SK-N-SH treated with all-trans-retinoic acid at 6 μM for 48 hours (cell line): Measurements from ENCODE around the gene FGD5.

ENCODE experiments used
- ISL1 ChIP-seq: fragments of 250-450 bp; sonication (Bioruptor Pico); IDR thresholded peaks from 2 replicates; pipeline ENCODE4 v2.1.2; 2022; ENCODE audit warnings: mild to moderate bottlenecking, moderate library complexity
- POU6F1 ChIP-seq: fragments of 250-450 bp; sonication (Bioruptor Pico); IDR thresholded peaks from 2 replicates; pipeline ENCODE4 v1.8.0; 2021; ENCODE audit warnings: low read depth, mild to moderate bottlenecking, moderate library complexity, borderline replicate concordance
- RARB ChIP-seq: fragments of 250-450 bp; sonication (Bioruptor Pico); IDR thresholded peaks from 2 replicates; pipeline ENCODE4 v1.8.0; 2021; ENCODE audit warnings: mild to moderate bottlenecking, moderate library complexity
- TCF4 ChIP-seq: fragments of 250-450 bp; sonication (Bioruptor Pico); IDR thresholded peaks from 2 replicates; pipeline ENCODE4 v1.8.0; 2021; ENCODE audit warnings: mild to moderate bottlenecking, moderate library complexity, borderline replicate concordance
- TOX ChIP-seq: fragments of 250-450 bp; sonication (Bioruptor Pico); IDR thresholded peaks from 2 replicates; pipeline ENCODE4 v1.8.0; 2021; ENCODE audit warnings: mild to moderate bottlenecking, moderate library complexity, borderline replicate concordance
- ZFP3 ChIP-seq: fragments of 250-450 bp; sonication (Bioruptor Pico); IDR thresholded peaks from 2 replicates; pipeline ENCODE4 v1.5.0; 2020; ENCODE audit warnings: mild to moderate bottlenecking, moderate library complexity
- ZFP30 ChIP-seq: fragments of 450-650 bp; formaldehyde crosslinking; IDR thresholded peaks from 2 replicates; pipeline ENCODE4 v1.5.0; 2022; ENCODE audit warnings: mild to moderate bottlenecking, moderate library complexity
- ZNF8 ChIP-seq: fragments of 450-650 bp; formaldehyde crosslinking; IDR thresholded peaks from 2 replicates; pipeline ENCODE4 v1.5.0; 2020; ENCODE audit warnings: mild to moderate bottlenecking, moderate library complexity
- TF ChIP-seq, protein P1 (sequence below): fragments of 250-450 bp; sonication (Bioruptor Pico); IDR thresholded peaks from 2 replicates; pipeline ENCODE4 v1.8.0; 2020; ENCODE audit warnings: mild to moderate bottlenecking, moderate library complexity, borderline replicate concordance

GRCh38 chr3:14898929-14899328 is 80.2 kb downstream of the FGD5 start:
- no peak for TF ChIP-seq POU6F1
- TF ChIP-seq TCF4, result no peak
- TF ChIP-seq ZFP30 (CRISPR knock-in tag), result no peak
- TF ChIP-seq ZFP3 (CRISPR knock-in tag), result no peak
- no peak for TF ChIP-seq ZNF8
- no peak for TF ChIP-seq ISL1 (CRISPR knock-in tag)
- TF ChIP-seq, protein P1, sequence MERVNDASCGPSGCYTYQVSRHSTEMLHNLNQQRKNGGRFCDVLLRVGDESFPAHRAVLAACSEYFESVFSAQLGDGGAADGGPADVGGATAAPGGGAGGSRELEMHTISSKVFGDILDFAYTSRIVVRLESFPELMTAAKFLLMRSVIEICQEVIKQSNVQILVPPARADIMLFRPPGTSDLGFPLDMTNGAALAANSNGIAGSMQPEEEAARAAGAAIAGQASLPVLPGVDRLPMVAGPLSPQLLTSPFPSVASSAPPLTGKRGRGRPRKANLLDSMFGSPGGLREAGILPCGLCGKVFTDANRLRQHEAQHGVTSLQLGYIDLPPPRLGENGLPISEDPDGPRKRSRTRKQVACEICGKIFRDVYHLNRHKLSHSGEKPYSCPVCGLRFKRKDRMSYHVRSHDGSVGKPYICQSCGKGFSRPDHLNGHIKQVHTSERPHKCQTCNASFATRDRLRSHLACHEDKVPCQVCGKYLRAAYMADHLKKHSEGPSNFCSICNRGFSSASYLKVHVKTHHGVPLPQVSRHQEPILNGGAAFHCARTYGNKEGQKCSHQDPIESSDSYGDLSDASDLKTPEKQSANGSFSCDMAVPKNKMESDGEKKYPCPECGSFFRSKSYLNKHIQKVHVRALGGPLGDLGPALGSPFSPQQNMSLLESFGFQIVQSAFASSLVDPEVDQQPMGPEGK (CRISPR knock-in tag), result no peak
- TF ChIP-seq RARB (CRISPR knock-in tag), result no peak
- no peak for TF ChIP-seq TOX (CRISPR knock-in tag)
